Activated CD8-positive, alpha-beta T cell treated with anti-CD3 and anti-CD28 coated beads, Interleukin-2, amount 10 ng/mL, durations not matched to agents 7 days and 5 days (primary cell): ENCODE data around the gene UBAP2. TPM values are rescaled to one million over a fixed set of nuclear protein-coding genes. Genes with fewer than 3 reads are reported as not detected.
"Not testable (repeated sequence)": the region's sequence is repeated elsewhere in the genome, so short reads cannot be mapped to it uniquely, and the experiment has no call there.

Source experiments
- ATAC-seq: fragments of 150-1000 bp; cut with Tn5 transposase; one replicate; pipeline ENCODE4 v1.10.0; 2021; ENCODE audit warnings: moderate library complexity
- CTCF ChIA-PET: fragments of 350-600 bp; sonication (Branson Sonifier 250); formaldehyde crosslinking; loops from one replicate; lab custom pipeline; 2021; ENCODE audit warnings: antibody characterized with exemption; lab: Charles Lee
- POLR2A ChIA-PET: fragments of 350-600 bp; sonication (Branson Sonifier 250); formaldehyde crosslinking; loops from one replicate; lab custom pipeline; 2021; ENCODE audit warnings: antibody characterized with exemption; lab: Charles Lee
- DNase-seq: peaks from one replicate; pipeline ENCODE4 v3.0.0-alpha.2; 2020
- H3K27ac Mint-ChIP-seq: one replicate; pipeline ENCODE4 v1.8.0; 2021; ENCODE audit warnings: mild to moderate bottlenecking, mixed read lengths
- H3K27me3 Mint-ChIP-seq: one replicate; pipeline ENCODE4 v1.8.0; 2021; ENCODE audit warnings: low read depth, mixed read lengths
- H3K36me3 Mint-ChIP-seq: one replicate; pipeline ENCODE4 v1.8.0; 2021; ENCODE audit warnings: low read depth, mixed read lengths
- H3K4me1 Mint-ChIP-seq: one replicate; pipeline ENCODE4 v1.8.0; 2021; ENCODE audit warnings: low read depth, mixed read lengths
- H3K4me3 Mint-ChIP-seq: one replicate; pipeline ENCODE4 v1.8.0; 2021; ENCODE audit warnings: mild to moderate bottlenecking, mixed read lengths
- H3K9me3 Mint-ChIP-seq: one replicate; pipeline ENCODE4 v1.8.0; 2022; ENCODE audit warnings: mixed read lengths; ENCODE audit not compliant: insufficient read depth
- total RNA-seq, 2 experiments: library from RNA; stranded (reverse); gene quantifications; one replicate each; pipeline ENCODE4 v1.2.3, GENCODE V29; 2021

The UBAP2 gene
- total RNA-seq, 2 experiments from 2014 or later = 54.0 to 56.1 TPM

DNA sequence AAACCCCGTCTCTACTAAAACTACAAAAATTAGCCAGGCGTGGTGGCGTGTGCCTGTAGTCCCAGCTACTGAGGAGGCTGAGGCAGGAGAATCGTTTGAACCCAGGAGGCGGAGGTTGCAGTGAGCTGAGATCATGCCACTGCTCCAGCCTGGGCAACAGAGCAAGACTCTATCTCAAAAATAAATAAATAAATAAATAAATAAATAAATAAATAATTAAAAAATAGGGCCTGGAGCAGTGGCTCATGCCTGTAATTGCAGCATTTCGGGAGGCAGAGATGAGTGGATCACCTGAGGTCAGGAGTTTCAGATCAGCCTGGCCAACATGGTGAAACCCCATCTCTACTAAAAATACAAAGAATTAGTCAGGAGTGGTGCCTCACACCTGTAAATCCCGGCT lies 86.2 kb downstream of the UBAP2 start:
- H3K9me3 Mint-ChIP-seq, CTCF ChIA-PET: not testable (repeated sequence)

DNA sequence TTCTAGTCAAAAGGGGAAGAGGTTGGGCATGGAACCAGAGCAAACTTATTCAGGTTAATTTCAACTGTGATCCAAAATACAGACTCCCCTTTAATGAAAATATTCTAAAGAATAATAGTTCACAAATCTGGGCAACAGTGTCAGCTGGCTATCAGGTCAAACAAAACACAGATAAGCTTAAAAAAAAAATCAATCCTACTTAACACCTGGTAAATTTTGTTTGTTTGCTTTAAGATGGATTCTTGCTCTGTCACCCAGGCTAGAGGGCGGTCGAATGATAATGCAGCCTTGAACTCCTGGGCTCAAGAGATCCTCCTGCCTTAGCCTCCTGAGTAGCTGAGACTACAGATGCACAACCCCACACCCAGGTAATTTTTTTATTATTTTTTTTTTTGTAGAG lies 89.0 kb downstream of the UBAP2 start:
- Mint-ChIP-seq H3K4me1 (no peaks in the 10 kb centered on the region), H3K9me3 (no peaks in the 10 kb centered on the region), H3K27ac (no peak overlapping the region), H3K27me3 (no peaks in the 10 kb centered on the region), H3K36me3 (peaks cover 39% of the 10 kb centered on the region), H3K4me3 (no peak overlapping the region)
- no peak for DNase-seq
- no peak for ATAC-seq
- ChIA-PET CTCF (no interaction called here), POLR2A (interaction anchor here (0.6 kb wide), 1 partner anchor 337 kb away, joined by 4 read pairs; no protein-coding TSS in a partner anchor)

More for the DNA sequence above, 86.2 kb downstream of the UBAP2 start:
- DNase-seq, ATAC-seq, H3K27me3 Mint-ChIP-seq, POLR2A ChIA-PET, H3K4me3 Mint-ChIP-seq, H3K27ac Mint-ChIP-seq, H3K4me1 Mint-ChIP-seq: not testable (repeated sequence)
- H3K36me3 Mint-ChIP-seq = peaks cover 30% of the 10 kb centered on the region

DNA sequence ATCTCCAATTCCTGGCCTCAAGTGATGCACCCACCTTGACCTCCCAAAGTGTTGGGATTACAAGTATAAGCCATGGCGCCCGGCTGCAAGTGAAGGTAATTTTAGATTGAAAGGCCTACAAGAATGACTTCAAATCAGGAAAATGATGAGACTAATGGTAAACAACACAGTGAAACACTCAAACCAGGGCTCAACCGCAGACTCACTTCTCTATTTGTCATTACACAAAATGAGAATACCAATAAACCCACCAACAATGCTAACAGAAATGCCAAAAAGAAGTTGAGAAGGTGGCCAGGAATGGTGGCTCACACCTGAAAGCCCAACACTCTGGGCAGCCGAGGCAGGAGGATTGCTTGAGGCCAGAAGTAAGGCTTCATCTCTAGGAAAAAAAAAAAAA lies 92.1 kb downstream of the UBAP2 start:
- Mint-ChIP-seq H3K27me3 (no peaks in the 10 kb centered on the region), H3K27ac (no peak overlapping the region), H3K4me3 (no peak overlapping the region), H3K4me1 (no peaks in the 10 kb centered on the region), H3K36me3 (peaks cover 49% of the 10 kb centered on the region), H3K9me3 (no peaks in the 10 kb centered on the region)
- no peak for DNase-seq
- ChIA-PET CTCF (no interaction called here), POLR2A (no interaction called here)
- ATAC-seq = no peak

DNA sequence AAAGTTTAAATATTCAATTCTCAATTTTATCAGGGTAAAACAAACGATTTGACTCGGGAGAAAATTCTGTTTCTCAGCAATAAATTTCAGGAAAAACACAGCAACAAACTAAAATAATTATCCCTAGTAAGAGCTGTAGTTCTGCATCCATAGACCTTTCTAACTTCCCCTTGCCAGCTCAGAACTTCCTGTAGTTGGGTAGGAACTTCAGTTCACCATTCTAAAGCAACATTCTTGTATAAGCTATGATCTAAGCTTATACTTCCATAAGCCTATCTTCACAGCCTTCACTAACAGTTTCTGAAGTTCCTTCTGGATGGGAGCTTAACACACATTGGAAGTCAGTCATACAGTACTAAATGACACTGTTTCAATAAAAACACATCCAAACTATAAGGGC lies 96.6 kb downstream of the UBAP2 start:
- Mint-ChIP-seq H3K4me3 (no peak overlapping the region), H3K4me1 (no peaks in the 10 kb centered on the region), H3K27me3 (no peaks in the 10 kb centered on the region), H3K27ac (peak overlapping the region; percentile 12), H3K36me3 (peaks cover 49% of the 10 kb centered on the region), H3K9me3 (no peaks in the 10 kb centered on the region)
- CTCF ChIA-PET = interaction anchor here (0.8 kb wide), 1 partner anchor 19 kb away, joined by 3 read pairs; no protein-coding TSS in a partner anchor
- ATAC-seq = no peak
- no peak for DNase-seq
- POLR2A ChIA-PET = no interaction called here

DNA sequence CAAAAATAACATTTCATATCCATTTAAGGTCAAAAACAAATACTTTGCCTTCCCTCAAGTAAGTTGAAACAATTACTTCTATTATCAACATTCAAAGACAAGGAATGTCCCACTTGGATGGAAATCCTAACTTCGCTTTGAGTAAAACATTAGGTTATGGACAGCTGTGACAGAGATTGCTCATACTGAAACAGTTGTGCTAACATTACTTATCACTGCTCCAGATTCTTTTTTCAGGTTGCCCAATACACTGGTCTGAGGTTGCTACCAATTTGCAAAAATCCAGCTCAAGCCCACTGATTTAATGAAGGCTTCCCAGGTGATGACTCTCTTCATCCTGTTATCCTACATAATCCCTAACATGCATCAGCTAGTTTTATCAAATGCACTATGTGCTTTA lies 98.3 kb downstream of the UBAP2 start:
- Mint-ChIP-seq H3K27ac (no peak overlapping the region), H3K4me1 (no peaks in the 10 kb centered on the region), H3K9me3 (no peaks in the 10 kb centered on the region), H3K4me3 (no peak overlapping the region), H3K36me3 (peaks cover 46% of the 10 kb centered on the region), H3K27me3 (no peaks in the 10 kb centered on the region)
- CTCF ChIA-PET = no interaction called here
- POLR2A ChIA-PET = no interaction called here
- ATAC-seq (no peak), DNase-seq (no peak)

DNA sequence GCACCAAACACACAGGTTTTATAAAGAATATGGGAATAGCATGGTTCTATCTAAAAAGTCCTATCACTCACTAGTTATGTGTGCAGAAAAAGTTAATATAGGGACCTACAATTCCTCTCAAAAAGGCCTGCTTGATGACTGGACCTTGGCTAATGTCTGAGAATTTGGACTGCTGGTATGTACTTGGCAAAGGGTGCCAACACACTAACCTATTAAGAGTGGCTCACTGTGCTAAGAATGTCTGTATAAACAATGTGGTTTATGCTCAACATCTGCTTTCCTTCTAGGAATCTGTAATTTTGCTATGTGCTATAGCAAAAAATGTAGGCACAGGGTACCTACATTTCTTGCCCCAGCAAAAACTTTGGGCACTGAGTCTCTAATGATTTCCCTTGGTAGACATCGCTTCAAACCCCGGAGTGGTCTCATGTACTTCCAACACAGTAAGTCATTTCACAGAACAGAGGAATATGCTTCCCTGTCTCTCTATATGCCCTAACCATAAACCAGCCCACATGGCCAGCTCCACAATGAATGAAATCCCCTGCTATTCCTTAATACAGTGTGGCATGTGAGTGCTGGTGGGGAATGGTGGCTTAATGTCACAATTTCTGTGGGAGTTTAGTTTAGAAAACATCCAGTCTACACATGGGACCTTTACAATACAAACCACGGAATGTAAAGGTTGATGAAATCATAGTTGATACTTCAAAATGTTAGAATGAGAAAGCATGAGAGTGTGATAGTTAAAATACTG lies 101.7 kb downstream of the UBAP2 start:
- Mint-ChIP-seq H3K27ac (no peak overlapping the region), H3K4me3 (no peak overlapping the region), H3K4me1 (no peaks in the 10 kb centered on the region), H3K9me3 (no peaks in the 10 kb centered on the region), H3K27me3 (no peaks in the 10 kb centered on the region), H3K36me3 (peaks cover 48% of the 10 kb centered on the region)
- POLR2A ChIA-PET = no interaction called here
- CTCF ChIA-PET = no interaction called here
- no peak for ATAC-seq
- no peak for DNase-seq

DNA sequence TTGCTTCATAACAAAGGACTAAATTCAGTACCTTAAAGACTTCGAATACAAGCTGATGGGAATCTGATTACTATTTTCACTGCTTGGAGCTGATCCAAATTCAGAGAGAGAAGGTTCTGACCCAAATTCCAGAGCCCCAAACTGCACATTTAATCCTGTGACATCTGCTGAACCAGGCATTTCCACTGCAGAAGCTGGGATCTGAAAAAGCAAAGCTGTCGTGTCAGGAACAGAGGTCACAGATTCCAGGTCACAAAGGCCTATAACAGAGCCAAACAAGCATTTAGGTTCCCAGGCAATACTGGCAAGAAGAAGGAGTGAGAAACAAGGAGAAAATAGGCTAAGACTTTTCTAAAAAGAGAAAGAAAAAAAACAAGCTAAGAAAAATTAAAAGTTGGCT lies 105.3 kb downstream of the UBAP2 start:
- no peaks in the 10 kb centered on the region for H3K27me3 Mint-ChIP-seq
- ATAC-seq = no peak
- no peaks in the 10 kb centered on the region for H3K9me3 Mint-ChIP-seq
- CTCF ChIA-PET = no interaction called here
- H3K27ac Mint-ChIP-seq = no peak overlapping the region
- POLR2A ChIA-PET = no interaction called here
- H3K4me3 Mint-ChIP-seq = no peak overlapping the region
- no peak for DNase-seq
- no peaks in the 10 kb centered on the region for H3K4me1 Mint-ChIP-seq
- peaks cover 56% of the 10 kb centered on the region for H3K36me3 Mint-ChIP-seq

DNA sequence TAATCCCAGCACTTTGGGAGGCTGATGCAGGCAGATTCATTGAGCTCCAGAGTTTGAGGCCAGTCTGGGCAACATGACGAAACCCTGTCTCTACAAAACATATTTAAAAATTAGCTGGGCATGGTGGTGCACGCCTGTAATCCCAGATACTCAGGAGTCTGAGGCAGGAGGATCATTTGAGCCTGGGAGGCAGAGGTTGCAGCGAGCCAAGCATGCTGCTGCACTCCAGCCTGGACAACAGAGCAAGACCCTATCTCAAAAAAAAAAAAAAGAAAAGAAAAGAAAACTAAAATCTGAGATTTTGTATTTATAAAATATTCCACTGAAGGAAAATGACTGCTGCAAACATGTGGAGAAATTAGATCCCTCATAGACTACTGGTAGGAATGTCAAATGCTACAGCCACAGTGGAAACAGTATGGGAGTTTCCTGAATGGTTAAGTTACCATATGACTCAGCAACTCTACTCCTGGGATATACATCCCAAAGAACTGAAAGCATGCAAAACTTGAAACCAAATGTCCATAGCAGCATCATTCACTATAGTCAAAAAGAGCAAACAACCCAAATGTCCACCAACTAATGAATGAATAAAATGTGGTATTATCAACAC lies 106.1 kb downstream of the UBAP2 start:
- no peak overlapping the region for H3K27ac Mint-ChIP-seq
- H3K27me3 Mint-ChIP-seq = no peaks in the 10 kb centered on the region
- no peaks in the 10 kb centered on the region for H3K9me3 Mint-ChIP-seq
- ChIA-PET POLR2A (no interaction called here), CTCF (no interaction called here)
- no peaks in the 10 kb centered on the region for H3K4me1 Mint-ChIP-seq
- ATAC-seq (no peak), DNase-seq (no peak)
- H3K4me3 Mint-ChIP-seq = no peak overlapping the region
- peaks cover 50% of the 10 kb centered on the region for H3K36me3 Mint-ChIP-seq

DNA sequence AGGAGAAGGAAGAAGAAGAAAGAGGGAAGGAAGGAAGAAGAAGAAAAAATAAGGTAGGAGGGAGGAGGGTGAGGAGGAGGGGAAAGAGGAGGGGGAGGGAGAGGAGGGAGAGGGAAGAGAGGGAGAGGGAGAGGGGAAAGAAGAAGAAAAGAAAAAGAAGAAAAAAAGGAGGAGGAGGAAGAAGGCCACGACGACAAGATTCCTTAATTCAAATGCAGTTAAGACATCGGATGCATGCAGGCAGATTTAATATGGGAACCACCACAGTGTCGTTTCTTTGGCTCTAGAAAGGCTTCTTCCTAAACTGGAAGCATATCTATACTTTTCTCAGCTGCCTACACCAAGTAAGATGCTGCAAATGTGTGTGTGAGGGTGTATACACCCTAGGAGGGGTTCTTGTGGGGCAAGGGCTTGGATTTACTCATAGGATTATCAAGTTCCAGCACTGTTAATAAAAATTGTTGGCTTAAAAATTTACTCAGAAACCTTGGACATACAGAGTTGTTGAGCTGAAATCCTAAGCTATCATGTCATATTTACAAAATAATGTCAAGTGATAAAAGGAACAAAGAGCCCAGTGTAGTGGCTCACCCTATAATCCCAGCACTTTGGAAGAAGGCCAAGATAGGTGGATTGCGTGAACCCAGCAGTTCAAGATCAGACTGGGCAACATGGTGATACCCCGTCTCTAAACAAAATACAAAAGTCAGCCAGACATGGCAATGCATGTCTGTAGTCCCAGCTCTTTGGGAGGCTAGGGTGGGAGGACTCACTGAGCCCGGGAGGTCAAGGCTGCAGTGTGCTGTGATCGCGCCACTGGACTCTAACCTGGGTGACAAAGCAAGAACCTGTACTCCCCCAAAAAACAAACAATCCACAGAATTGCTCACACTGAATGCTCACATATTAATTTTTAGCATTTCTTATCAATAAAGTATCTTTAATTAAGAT lies 108.5 kb downstream of the UBAP2 start:
- Mint-ChIP-seq H3K36me3 (peaks cover 43% of the 10 kb centered on the region), H3K27ac (no peak overlapping the region), H3K9me3 (no peaks in the 10 kb centered on the region), H3K4me1 (no peaks in the 10 kb centered on the region), H3K4me3 (no peak overlapping the region), H3K27me3 (no peaks in the 10 kb centered on the region)
- POLR2A ChIA-PET = no interaction called here
- CTCF ChIA-PET = interaction anchor here (0.8 kb wide), 1 partner anchor 134 kb away, joined by 3 read pairs; no protein-coding TSS in a partner anchor
- ATAC-seq = no peak
- no peak for DNase-seq

DNA sequence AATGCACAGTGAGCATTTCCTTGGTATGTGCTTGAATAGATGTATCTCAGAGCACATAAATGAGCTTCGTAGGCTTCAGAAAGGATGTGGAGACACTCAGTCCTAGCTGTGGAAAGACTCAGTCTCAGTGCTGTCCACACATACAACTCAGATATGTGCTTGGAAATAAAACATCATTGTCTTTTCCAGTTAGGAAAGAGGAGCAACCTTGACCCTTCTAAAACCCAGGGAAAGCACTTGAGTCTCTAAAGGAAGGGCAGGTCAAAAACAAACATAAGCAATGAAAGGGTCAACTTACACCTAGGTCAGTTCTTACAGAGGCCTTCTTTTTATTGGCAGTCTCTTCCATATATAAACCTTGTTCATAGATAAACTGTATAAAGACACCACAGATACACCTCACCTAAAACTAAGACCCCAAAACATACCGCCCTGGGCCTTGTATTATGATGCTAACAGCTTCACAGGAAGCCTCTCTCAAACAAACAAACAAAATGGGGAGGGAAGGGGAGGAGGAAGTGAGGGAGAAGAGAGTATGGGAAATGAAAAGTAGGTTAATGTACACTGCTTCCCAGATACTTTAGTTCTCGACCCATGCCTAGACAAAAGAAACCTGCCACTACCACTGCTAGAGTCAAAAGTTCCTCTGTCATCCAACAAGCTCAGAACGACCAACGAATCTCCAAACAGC lies 114.4 kb downstream of the UBAP2 start:
- peak overlapping the region; percentile 49 for H3K27ac Mint-ChIP-seq
- peaks cover 49% of the 10 kb centered on the region for H3K36me3 Mint-ChIP-seq
- POLR2A ChIA-PET = no interaction called here
- no peaks in the 10 kb centered on the region for H3K9me3 Mint-ChIP-seq
- ATAC-seq (no peak), DNase-seq (no peak)
- no peak overlapping the region for H3K4me3 Mint-ChIP-seq
- CTCF ChIA-PET = interaction anchor here (2.5 kb wide), 1 partner anchor 10 kb away, joined by 14 read pairs; no protein-coding TSS in a partner anchor
- H3K4me1 Mint-ChIP-seq = no peaks in the 10 kb centered on the region
- no peaks in the 10 kb centered on the region for H3K27me3 Mint-ChIP-seq

DNA sequence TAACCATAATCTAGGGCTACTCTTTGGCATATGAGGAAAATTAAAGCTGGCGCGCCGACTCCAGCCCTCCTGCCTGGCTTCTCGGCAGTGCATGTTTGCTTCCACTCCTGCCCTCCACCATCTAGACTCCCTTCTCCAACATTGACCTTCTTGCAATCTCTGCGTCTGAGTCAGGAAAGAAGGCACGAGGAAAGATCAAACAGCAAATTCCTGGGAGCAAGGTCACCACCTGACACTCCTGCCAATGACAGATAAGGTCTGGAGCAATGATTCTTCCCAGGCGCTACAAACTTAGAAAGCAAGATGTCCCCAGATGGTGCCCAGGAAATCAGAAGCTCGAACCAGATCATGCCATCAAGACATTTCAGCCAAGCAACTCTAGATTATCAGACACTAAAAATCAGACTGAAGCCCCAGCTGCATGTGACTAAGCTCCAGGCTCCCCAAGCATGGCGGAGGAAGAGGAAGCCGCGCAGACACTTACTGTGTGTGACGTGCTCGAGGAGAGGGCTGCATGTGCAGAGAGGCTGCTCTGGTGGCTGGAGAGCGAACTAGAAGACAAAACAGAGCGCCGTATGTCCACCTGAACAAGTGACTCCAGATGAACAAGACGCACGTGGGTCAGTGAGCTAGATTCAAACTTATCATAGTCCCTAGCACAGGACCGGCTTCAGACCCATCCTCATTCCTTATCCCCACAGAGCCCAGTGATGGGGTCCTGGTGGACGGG lies 116.4 kb downstream of the UBAP2 start:
- Mint-ChIP-seq H3K27ac (no peak overlapping the region), H3K36me3 (peaks cover 54% of the 10 kb centered on the region), H3K4me1 (no peaks in the 10 kb centered on the region)

More for the DNA sequence above, 116.4 kb downstream of the UBAP2 start:
- Mint-ChIP-seq H3K9me3 (no peaks in the 10 kb centered on the region), H3K27me3 (no peaks in the 10 kb centered on the region), H3K4me3 (no peak overlapping the region)
- ChIA-PET POLR2A (no interaction called here), CTCF (interaction anchor here (1.1 kb wide), 1 partner anchor 20 kb away, joined by 3 read pairs; no protein-coding TSS in a partner anchor)
- DNase-seq (no peak), ATAC-seq (no peak)
